Sciatic nerve (tissue), 2 donors: ENCODE data around the gene SUPT3H. TPM values are rescaled to one million over a fixed set of nuclear protein-coding genes. Genes with fewer than 3 reads are reported as not detected.

ENCODE experiments used
- ATAC-seq: fragments of 200-7000 bp; cut with Tn5 transposase; one replicate; pipeline ENCODE4 v1.9.1; 2020; ENCODE audit warnings: mild to moderate bottlenecking, moderate library complexity
- DNase-seq: peaks from one replicate; pipeline ENCODE4 v3.0.0-alpha.2; 2020; ENCODE audit warnings: low spot score
- intact Hi-C: fragments of 100-400 bp; cut with DNase I; formaldehyde crosslinking; loops from one replicate; pipeline ENCODE4 v1.14.2; 2022
- total RNA-seq: library from RNA; stranded (reverse); fragmentation: NEBNext Ultra II Directional; extraction: Animal tissue kit (Norgen Biotek cat#: 25700); gene quantifications from one replicate; pipeline ENCODE4 v1.2.1, GENCODE V29; 2021
- donor health status: DM: no; HTN: no; CAD: no.
- donor health status: DM: no; HTN: no; CAD: no.

The SUPT3H gene
- total RNA-seq, 1 donor from 2014 or later, result 12.9 TPM

DNA sequence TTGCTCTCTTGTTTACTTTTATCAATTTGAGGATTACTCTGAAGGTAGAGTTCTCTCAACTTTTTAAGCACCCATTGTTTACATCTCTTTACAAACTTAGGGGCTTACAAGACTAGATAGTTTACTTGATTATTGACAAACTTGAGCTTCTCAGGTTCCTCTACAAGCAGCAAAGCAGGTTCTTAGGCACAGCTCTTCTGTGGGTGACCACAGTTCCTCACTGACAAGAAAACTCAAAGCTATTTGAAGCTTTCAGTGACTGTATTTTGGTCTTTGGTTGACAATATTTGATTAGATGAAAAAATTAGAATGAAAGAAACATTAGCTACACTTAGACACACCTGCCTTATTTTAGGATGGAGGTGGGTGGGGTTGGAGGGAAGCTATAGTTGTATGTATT lies 376.9 kb downstream of the SUPT3H start:
- DNase-seq (no peak), ATAC-seq (no peak)
- intact Hi-C loops, result no loop called here

DNA sequence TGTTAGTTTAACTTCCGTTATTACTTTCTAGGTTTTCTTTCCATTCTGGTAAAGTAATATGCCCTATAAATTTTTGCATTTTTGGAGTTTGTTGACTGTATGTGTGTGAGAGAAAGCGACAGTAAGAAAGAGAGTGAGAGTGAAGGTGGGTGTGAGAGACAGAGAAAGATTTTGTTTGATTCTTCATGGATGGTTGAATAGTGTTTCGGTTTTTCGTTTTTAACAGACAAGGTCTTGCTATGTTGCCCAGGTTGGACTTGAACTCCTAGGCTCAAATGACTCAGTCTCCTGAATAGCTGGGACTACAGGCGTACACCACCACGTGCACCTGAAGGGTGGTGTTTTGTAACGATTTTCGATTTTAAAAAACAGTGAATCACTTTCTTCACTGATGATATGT lies 378.7 kb downstream of the SUPT3H start:
- ATAC-seq, result no peak

DNA sequence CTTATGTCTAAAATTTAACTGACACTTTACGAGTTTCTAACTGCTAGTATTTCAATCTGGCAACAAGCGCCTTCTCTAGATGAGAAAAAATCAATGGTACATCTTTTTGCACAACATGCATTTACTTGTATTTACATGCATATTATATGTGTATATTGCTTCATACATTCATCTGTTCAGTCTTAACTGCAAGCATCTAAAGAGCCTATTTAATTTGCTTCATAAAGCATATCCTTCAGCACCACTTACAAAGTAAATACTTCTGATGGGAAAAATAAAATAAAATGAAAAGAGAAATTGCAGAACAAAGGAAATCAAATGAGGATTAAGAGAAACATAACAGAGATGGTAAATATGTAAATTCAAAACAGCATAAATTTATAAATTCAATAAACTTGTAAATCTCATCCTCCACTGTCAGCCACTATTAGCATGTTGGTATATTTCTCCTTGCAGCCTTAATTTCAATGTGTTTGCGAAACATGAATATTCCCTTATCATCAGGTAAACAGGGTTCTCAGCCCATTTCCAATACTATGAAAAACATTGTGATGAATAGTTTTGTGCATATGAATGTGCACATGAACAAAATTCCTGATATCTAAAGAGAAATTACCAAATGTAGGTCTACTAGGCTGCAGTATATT lies 382.1 kb downstream of the SUPT3H start:
- ATAC-seq, result no peak
- intact Hi-C loops, result no loop called here
- DNase-seq, result no peak

More for the DNA sequence above, 378.7 kb downstream of the SUPT3H start:
- intact Hi-C loops, result no loop called here
- DNase-seq, result no peak

DNA sequence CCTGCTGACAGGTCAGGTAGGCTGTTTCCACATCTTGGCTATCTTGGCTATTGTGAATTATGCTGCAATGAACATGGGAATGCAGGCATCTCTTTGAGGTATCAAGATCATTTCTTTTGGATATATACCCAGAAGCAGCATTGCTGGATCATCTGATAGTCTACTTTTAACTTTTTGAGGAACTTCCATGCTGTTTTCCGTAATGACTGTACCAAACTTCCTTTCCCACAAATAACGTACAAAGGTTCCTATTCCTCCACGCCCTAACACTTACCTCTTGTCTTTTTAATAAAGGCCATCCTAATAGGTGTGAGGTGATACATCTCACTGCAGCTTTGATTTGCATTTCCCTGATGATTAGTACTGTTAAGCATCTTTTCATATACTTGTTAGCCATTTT lies 388.3 kb downstream of the SUPT3H start:
- intact Hi-C loops, result no loop called here
- DNase-seq (no peak), ATAC-seq (no peak)

DNA sequence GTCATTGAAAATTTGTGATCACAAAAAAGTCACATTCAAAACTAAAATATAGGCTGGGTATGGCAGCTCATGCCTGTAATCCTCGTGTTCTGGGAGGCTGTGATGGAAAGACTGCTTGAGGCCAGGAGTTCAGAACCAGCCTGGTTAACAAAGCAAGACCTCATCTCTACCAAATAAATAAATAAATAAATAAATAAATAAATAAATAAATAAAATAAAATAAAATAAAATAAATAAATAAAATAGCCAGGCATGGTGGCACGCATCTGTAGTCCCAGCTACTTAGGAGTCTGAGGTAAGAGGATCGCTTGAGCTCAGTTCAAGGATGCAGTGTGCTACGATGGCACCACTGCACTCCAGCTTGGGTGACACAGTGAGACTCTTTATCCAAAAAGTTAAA lies 392.7 kb downstream of the SUPT3H start:
- intact Hi-C loops, result no loop called here
- DNase-seq, result no peak
- no peak for ATAC-seq

DNA sequence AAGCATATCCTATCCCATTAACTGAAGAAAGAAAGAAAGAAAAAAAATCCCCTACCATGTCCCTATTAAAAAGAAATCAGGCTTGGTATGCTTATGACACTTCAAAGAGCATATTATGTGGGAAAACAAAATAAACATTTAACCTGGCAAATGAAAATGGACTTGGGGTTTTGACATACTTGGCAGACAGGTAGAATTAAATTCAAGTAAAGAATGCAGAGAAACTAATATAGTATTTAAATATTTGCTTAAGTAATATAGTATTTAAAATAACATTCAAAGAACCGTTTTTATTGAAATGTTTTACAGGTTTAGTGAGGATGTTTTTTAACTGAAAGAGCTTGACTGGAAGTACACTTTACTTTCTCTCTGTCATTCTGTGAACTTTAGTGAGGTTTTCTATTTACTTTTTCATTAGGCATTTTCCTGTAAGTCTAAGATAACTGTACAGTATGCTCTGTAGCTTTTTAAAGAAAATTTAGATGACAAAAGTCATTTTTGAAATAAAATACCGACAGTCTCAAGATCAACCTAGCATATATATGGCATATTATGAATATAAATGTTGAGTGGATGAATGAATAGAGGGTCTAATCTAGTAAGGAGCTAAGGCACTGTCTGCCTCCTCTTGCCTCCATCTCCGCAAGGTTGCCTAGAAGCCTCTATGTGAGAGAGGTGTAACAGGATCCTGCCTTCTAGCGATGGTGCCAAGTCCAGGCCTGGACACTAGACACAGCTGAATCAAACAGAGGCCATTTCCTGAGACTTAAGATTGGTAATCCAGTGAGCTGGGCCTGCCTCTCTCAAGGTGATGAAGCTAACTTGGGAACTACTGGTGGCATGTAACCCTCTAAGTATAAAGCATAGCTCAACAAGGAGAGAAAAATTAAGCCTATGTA lies 394.0 kb downstream of the SUPT3H start:
- DNase-seq (no peak), ATAC-seq (no peak)
- intact Hi-C loops, result no loop called here

DNA sequence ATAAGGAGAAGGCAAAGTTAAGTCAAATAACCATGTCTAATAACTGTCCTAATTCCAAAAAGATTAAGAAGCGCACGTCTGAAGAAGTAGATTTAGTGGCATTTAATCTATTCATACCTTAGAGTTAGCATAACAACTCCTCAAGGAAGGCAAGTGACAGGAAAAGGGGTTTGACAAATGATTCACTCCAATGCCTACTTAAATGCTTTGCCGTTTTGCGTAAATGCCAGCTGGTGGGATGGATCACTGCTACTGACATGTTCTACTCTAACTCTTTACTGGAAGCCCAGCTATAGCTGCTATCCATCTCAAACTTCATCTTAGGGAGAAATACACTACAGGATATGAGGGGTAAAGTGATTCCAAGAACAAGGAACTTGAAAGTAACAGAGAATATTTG lies 396.9 kb downstream of the SUPT3H start:
- intact Hi-C loops, result no loop called here
- ATAC-seq (no peak), DNase-seq (no peak)

DNA sequence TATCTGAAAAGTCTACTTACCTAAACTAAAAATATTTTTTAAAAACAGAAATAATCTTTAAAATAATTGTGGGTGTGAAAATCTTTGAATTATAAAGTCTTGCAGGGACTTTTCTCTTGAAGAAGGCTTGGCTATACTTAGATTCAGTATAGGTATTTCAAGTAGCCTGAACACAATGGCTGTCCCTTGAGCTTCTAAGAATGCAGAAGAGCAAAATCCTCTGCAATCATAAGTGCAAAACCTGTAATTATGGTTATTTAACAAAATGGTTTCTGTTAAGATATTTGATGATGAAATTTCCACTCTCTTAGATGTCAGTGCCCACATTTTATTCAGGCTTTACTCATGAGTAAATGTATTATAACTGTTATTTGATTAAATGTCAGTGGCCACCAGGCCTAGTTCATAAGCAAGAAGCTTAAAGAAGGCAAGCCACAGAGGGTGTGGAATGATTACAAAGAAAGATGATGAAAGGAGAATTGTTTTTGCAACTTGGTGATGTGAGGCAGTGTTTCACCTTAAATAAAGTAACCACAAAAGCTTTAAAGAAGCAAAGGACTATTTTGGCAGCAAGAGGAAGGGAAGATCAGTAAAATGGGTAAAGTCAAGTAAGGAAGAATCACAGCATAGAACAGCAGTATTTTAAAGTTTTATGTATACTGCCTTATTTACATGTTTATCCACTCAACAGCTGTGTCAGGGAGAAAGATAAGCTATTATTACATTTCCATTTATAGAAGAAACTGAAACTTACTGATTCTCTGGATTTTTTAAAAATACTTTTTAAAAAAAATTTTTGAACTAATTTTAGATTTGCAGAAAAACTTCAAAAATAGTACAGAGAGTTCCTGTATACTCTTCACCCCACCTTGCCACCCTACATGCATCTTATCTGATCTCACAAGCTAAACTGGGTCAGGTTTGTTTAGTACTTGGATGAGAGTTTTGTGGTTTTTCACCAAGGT lies 400.8 kb downstream of the SUPT3H start:
- ATAC-seq, result no peak
- DNase-seq, result no peak
- intact Hi-C loops, result loop anchor here (10.0 kb wide), 1 partner anchor 1282 kb away; no protein-coding TSS in a partner anchor

DNA sequence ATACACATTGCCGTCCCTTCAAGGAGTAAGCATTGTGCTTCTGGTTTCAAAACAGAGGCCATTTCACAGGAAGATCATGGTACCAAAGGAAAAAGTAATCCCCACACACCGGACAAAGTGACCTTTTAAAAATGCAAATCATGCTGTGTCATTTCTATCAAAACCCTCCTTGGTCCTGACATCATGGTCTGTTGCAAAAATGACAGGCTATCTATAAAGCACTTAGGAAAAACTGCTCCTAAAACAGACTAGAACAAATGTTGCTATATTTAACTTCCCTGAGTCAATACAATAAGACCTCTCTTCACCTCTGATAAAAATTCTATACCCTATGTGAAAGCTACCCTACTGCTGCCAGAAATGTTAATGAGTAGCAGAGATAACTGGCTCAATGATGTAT lies 403.2 kb downstream of the SUPT3H start:
- ATAC-seq (no peak), DNase-seq (no peak)
- intact Hi-C loops, result loop anchor here (10.0 kb wide), 1 partner anchor 1280 kb away; no protein-coding TSS in a partner anchor

DNA sequence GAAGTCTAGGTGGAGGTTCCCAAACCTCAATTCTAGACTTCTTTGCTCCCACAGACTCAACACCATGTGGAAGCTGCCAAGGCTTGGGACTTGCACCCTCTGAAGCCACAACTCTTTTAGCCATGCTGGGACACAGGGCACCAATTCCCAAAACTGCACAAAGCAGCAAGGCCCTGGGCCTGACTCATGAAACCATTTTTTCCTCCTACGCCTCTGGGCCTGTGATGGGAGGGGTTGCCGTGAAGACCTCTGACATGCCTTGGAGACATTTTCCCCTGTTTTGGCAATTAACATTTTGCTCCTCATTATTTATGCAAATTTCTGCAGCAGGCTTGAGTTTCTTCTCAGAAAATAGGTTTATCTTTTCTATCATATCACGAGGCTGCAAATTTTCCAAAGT lies 405.0 kb downstream of the SUPT3H start:
- intact Hi-C loops, result loop anchor here (10.0 kb wide), 1 partner anchor 1278 kb away; no protein-coding TSS in a partner anchor
- no peak for ATAC-seq
- DNase-seq, result no peak

DNA sequence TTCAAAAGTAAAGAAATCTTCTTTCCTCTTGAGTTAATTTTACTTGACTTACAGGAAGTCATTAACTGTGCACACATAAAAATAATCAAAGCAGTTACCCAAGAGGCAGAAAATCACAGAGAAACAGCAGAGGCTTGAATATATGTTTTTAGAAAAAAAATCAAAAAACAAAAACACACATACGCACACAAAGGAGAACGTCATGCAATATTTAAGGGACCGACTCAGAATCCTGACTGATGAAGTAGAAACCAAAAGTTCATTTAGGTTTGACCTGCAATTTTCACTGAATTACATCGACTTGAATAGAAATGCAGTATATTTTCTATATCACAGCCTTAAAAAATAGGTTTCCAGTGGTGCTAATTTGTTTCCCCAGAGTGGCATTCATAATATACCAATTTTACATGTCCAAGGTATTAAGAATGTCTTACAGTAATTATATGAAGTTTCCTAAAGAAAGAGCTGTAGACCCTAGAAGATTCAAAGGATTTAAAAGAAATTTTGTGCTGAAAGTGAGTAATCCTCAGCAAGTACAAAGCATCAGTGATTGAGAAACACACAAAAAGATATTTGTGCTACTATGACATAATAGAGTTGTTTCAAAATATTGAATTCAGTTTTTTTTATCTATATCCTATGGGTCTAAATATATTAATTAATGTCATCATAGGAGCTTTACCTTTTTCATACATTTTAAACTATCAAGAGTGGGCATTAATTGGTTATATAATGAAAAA lies 408.1 kb downstream of the SUPT3H start:
- DNase-seq, result no peak
- ATAC-seq, result no peak
- intact Hi-C loops, result loop anchor here (10.0 kb wide), 1 partner anchor 1275 kb away; no protein-coding TSS in a partner anchor

DNA sequence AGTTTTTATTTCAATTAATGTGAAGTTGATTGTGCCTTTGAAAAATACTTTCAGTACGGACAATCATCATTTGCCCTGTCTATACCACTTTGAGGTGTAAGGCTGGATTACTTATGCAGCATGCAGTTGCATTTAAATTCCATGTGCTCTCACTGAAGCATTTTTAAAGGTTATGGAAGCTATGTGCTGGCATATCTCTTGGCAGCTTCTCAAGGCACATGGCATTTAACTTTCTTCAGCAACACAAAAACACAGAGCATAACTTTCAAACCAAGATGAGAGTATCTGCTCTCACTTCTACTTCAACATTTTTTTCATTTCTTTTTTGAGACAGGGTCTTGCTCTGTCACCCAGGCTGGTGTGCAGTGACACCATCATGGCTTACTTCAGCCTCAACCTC lies 410.3 kb downstream of the SUPT3H start:
- no peak for ATAC-seq
- no peak for DNase-seq
- intact Hi-C loops, result no loop called here

DNA sequence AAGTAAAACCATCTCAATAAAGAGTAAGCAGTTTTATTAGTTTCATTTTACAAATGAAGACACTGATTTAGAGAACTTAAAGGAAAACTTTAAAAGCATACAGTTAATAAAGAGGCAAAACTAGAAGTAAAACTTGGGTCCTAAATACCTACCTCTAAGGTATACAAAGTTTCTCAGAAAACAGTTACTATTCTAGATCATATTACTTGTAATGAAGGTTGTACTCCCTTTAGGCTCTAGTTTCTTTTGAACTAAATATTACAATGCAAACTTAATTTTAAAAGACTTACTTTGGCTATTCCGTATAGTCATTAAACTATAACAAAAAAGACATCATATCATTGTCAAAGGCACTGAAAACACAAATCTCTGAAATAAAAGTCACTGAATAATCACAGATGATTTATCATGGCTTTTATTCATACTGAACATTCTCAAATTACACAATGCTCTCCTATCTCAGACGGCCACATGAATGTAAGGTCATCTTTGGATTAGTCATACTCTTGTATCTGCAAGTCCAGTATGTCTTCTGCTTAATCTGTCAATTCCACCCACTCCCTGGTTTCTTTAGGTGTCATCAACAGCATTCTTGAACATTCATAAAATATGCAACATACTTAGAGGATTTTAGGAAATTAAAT lies 411.2 kb downstream of the SUPT3H start:
- intact Hi-C loops, result no loop called here
- ATAC-seq (no peak), DNase-seq (no peak)

DNA sequence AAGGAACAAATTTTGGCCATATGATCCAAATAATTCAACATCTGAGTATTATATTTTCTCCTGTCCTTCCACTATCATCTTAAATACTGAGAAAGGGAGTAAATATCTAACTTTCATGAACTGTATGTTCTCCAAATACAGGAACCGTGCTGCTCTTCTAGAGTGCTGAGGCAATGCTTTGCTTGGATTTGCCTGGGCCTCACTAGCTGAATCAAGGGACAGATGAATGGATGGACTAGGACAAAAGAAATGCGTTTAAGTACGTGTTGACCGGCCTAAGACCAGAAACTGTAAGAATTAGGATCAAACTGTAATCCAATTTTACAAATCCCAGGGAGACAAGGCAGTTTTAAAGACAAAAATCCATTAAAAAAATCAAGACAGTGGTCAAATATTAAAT lies 412.0 kb downstream of the SUPT3H start:
- intact Hi-C loops, result no loop called here
- no peak for DNase-seq
- no peak for ATAC-seq

DNA sequence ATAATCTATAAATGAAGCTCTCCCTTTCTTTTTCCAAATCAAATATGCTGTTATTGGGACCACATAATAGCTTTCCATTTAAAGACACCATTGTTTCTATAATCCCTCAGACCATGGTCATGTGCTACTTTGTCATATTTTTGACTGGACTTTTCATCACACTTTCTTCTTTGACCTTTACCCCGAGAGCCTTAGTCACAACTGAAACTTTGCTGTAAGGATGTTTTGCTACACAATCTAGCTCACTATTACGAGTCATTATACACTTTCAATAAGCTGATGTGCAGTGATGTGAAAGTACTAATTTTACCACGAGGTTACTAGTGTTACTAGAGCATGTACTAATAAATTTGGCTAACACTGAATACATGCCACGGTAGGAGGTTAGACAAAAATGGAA lies 416.8 kb downstream of the SUPT3H start:
- ATAC-seq, result no peak
- no peak for DNase-seq
- intact Hi-C loops, result no loop called here

DNA sequence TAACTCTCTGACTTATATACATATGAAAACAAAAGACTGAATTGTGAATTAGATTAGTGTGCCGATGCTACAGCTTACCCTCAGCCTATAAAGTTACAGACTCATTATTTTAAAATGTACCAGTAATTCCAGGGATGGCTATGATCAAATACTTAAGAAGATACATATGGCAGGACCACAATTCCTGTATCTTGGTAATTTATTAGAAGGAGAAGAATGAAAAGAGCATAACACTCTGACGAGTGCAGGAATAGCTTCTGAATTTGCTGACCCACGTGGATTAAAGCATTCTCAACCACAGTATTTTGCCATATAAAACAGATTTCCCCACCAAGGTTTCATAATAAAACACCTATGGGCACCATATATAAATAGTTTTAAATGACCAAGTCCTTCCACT lies 418.1 kb downstream of the SUPT3H start:
- no peak for ATAC-seq
- intact Hi-C loops, result no loop called here
- DNase-seq, result no peak

DNA sequence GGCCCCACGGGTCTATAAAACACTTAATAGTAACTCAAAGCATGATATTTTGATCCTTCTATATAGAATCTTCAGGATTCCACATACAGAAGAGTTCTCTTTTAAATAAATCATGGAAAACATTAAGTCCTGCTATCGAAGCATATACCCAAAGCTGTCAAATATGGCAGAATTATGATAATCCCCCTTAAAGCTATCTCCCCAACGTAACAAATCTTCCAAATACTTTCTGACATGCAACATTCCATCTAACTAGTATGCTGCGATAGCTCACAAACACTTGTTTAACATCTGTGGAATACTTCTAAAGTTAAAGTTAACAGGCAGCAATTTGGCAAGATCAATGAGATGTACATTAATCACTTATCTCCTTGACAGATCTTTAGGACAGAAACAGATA lies 420.6 kb downstream of the SUPT3H start:
- no peak for DNase-seq
- intact Hi-C loops, result no loop called here
- no peak for ATAC-seq

DNA sequence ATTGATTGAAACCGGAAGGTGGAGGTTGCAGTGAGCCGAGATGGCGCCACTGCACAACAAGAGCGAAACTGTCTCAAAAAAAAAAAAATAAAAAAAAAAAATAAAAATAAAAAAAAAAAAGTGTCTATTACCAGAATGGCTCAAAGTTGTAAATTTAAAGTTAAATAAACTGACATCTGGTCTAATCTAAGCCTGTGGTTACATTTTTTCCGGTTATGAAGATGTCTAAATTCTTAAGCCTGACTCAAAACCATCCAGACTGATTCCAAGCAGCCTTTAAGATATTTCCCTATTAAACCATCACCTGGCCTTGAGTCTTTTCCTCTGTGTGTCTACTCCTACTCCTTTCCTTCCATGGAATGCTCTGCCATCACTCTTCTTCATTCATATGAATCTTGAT lies 421.3 kb downstream of the SUPT3H start:
- ATAC-seq (no peak), DNase-seq (no peak)
- intact Hi-C loops, result no loop called here
